Activated T-helper 17 cell treated with anti-CD3 and anti-CD28 coated beads, Interleukin-2, amount 50 U/mL, for 72 hours (primary cell): ENCODE measurements around the gene PEX5L. TPM values are rescaled to one million over a fixed set of nuclear protein-coding genes. Genes with fewer than 3 reads are reported as not detected.

ENCODE experiments used
- ATAC-seq: fragments of 150-1000 bp; cut with Tn5 transposase; replicated peaks from 2 replicates; pipeline ENCODE4 v1.10.0; 2021; ENCODE audit warnings: mild to moderate bottlenecking, moderate library complexity
- H3K27ac Mint-ChIP-seq: one replicate; pipeline ENCODE4 v1.8.0; 2022; ENCODE audit warnings: mixed read lengths
- H3K27me3 Mint-ChIP-seq: one replicate; pipeline ENCODE4 v1.8.0; 2022; ENCODE audit warnings: mixed read lengths
- H3K36me3 Mint-ChIP-seq: one replicate; pipeline ENCODE4 v1.8.0; 2022; ENCODE audit warnings: low read depth, mild to moderate bottlenecking, mixed read lengths
- H3K4me1 Mint-ChIP-seq: one replicate; pipeline ENCODE4 v1.8.0; 2022; ENCODE audit warnings: mixed read lengths
- H3K4me3 Mint-ChIP-seq: one replicate; pipeline ENCODE4 v1.8.0; 2022; ENCODE audit warnings: mild to moderate bottlenecking, mixed read lengths
- H3K9me3 Mint-ChIP-seq: one replicate; pipeline ENCODE4 v1.8.0; 2022; ENCODE audit warnings: mixed read lengths
- total RNA-seq, 2 donors: library from RNA; stranded (reverse); gene quantifications; one replicate each; pipeline ENCODE4 v1.2.3, GENCODE V29; 2022

Gene PEX5L
- total RNA-seq, 2 donors from 2014 or later = 0.08 to 0.41 TPM

DNA sequence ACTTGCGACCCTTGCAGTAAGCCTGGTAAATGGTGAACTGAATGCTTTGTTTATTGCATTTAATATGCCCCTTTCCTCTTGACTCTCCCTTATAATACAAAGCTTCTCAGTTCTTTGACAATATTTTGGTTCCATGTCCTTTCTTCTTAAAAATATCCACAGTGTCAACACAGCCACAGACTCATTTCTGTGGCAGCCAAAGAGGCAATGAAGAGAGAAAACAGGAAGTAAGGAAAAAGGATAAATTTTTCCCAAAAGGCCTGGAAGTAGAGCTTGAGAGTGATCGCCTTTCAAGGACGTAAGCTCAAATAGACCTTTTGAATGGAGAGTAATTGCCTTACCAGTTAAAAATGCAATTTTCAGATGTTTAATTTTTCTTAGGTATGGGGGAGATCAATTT is 59.4 kb downstream of the PEX5L start:
- Mint-ChIP-seq H3K36me3 (no peaks in the 10 kb centered on the region), H3K9me3 (no peaks in the 10 kb centered on the region), H3K4me1 (peaks cover 4% of the 10 kb centered on the region), H3K4me3 (no peak overlapping the region), H3K27me3 (peaks cover 27% of the 10 kb centered on the region), H3K27ac (no peak overlapping the region)
- no peak for ATAC-seq

- ATAC-seq = no peak
- Mint-ChIP-seq H3K4me3 (no peak overlapping the region), H3K27me3 (peaks cover 18% of the 10 kb centered on the region)
These were observed 62.8 kb downstream of the PEX5L start for GRCh38 chr3:179973931-179974361.

DNA sequence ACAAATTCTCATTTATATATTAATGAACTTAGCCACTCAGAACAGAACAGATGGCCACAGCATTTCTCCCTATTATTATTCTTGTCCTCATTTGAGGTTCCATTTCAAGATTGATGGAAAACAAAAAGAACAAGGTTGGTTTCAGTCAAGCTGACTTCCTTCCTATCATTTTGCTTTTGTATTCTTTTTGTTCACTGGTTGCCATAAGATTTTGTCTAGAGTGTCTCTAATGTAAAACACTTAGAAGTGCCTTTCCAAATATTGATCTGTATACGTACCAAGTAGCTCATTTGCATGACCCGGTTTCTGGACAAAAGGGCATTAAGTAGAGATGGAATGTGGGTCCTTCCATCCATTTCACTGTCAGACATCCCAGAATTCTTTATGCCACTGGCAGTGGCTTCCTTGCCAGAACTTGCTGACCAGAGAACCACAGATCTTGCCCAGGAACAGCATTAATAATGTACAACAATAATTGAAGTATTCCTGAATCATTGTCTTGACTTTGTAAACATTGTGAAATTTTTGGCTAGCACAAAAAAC is 63.8 kb downstream of the PEX5L start:
- Mint-ChIP-seq H3K36me3 (no peaks in the 10 kb centered on the region), H3K27ac (no peak overlapping the region), H3K27me3 (peaks cover 23% of the 10 kb centered on the region), H3K4me3 (no peak overlapping the region), H3K4me1 (peaks cover 4% of the 10 kb centered on the region), H3K9me3 (no peaks in the 10 kb centered on the region)
- ATAC-seq = no peak

More at GRCh38 chr3:179973931-179974361, 62.8 kb downstream of the PEX5L start:
- Mint-ChIP-seq H3K36me3 (no peaks in the 10 kb centered on the region), H3K4me1 (peaks cover 4% of the 10 kb centered on the region), H3K27ac (no peak overlapping the region), H3K9me3 (no peaks in the 10 kb centered on the region)

DNA sequence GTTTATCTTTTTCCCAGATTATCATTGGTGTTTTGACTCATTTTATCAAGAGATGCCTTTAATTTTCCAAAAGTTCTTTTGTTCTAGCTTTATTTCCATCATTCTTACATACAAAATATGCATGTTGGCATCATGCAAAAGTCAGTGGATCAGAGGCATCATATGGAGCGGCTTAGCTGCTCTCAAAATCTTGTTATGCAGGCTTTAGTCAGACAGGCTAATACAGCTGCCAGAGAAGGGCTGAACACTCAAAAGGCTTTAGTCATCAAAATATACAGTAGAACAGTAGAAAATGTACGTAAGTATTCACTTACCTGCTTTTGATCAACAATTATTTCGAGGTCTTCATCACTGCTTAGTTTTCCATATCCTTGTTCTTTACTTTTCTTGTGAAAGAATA is 65.5 kb downstream of the PEX5L start:
- no peak overlapping the region for H3K4me3 Mint-ChIP-seq
- ATAC-seq = no peak
- no peaks in the 10 kb centered on the region for H3K9me3 Mint-ChIP-seq
- H3K36me3 Mint-ChIP-seq = no peaks in the 10 kb centered on the region
- H3K27me3 Mint-ChIP-seq = peaks cover 23% of the 10 kb centered on the region
- peaks cover 4% of the 10 kb centered on the region for H3K4me1 Mint-ChIP-seq
- H3K27ac Mint-ChIP-seq = no peak overlapping the region

- Mint-ChIP-seq H3K9me3 (no peaks in the 10 kb centered on the region), H3K27me3 (peaks cover 18% of the 10 kb centered on the region), H3K4me1 (peaks cover 1% of the 10 kb centered on the region), H3K27ac (no peak overlapping the region), H3K4me3 (no peak overlapping the region), H3K36me3 (no peaks in the 10 kb centered on the region)
- ATAC-seq = no peak
These were observed 66.0 kb downstream of the PEX5L start for GRCh38 chr3:179970746-179971145.

GRCh38 chr3:179969525-179969924 is 67.2 kb downstream of the PEX5L start:
- H3K4me1 Mint-ChIP-seq = no peaks in the 10 kb centered on the region
- peak overlapping the region; percentile 68 for H3K27ac Mint-ChIP-seq
- H3K27me3 Mint-ChIP-seq = peaks cover 15% of the 10 kb centered on the region
- H3K9me3 Mint-ChIP-seq = no peaks in the 10 kb centered on the region
- peak; percentile 76 for ATAC-seq
- no peak overlapping the region for H3K4me3 Mint-ChIP-seq
- H3K36me3 Mint-ChIP-seq = no peaks in the 10 kb centered on the region

DNA sequence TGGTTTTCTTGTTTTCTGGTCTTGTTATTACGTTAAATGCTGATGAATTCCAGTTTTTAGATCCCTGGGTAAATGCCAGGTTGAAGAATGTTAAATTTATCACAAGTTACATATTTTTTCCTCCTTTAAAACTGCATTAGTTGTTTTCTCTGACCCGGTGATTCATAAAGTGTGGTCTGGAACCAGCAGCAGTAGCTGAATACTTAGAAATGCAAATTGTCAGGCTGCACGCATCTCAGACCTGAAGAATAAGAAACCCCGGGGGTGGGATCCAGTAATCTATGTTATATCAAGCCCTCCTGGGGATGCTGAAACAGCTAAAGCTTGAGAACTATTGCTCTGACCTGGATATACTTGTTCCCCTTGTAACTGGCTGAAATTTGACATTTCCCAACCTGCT is 69.1 kb downstream of the PEX5L start:
- Mint-ChIP-seq H3K36me3 (no peaks in the 10 kb centered on the region), H3K27me3 (peaks cover 10% of the 10 kb centered on the region), H3K27ac (no peak overlapping the region), H3K4me3 (no peak overlapping the region), H3K9me3 (no peaks in the 10 kb centered on the region), H3K4me1 (no peaks in the 10 kb centered on the region)
- ATAC-seq = peak; percentile 84

DNA sequence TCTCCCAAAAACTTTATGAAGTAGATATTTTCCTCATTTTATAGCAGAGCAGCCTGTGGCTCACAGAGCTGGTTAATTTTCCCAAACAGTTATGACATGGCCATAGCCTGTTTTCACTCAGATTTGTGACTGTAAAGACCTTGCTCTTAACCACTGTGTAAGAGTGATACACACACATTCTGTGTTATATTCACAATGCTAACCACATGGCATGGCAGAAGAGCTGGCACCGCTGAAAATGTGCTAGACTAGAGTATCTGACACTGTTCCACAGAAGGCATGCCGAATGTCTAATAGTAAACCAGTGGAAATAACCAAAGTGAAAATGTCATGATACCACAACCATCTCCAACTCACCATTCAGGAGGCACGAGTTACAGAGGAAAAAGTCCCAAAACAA is 71.8 kb downstream of the PEX5L start:
- peak; percentile 12 for ATAC-seq
- H3K27ac Mint-ChIP-seq = no peak overlapping the region
- H3K36me3 Mint-ChIP-seq = no peaks in the 10 kb centered on the region
- H3K4me3 Mint-ChIP-seq = no peak overlapping the region
- H3K9me3 Mint-ChIP-seq = no peaks in the 10 kb centered on the region
- no peaks in the 10 kb centered on the region for H3K4me1 Mint-ChIP-seq
- H3K27me3 Mint-ChIP-seq = peaks cover 18% of the 10 kb centered on the region

GRCh38 chr3:179962629-179963387 is 73.9 kb downstream of the PEX5L start:
- H3K4me1 Mint-ChIP-seq = no peaks in the 10 kb centered on the region
- H3K9me3 Mint-ChIP-seq = no peaks in the 10 kb centered on the region
- H3K27me3 Mint-ChIP-seq = peaks cover 21% of the 10 kb centered on the region
- H3K27ac Mint-ChIP-seq = no peak overlapping the region
- no peak for ATAC-seq
- H3K36me3 Mint-ChIP-seq = no peaks in the 10 kb centered on the region
- no peak overlapping the region for H3K4me3 Mint-ChIP-seq

DNA sequence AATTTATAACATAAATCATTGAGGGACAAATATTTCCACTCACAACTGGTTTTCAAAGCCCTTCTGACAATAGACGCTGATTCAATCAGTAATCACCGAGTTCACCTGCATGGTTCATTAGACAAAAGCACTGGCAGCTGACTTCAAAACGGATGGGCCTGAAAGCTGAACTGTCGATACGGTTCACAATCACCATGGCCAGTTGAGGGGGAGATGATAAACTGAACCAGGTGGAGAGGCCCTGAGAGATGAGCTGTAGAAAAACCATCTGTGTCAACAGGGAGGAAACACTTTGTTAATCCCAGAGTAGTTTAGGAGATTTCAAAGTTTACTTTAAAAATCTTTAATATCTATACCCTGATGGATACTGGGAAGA is 75.0 kb downstream of the PEX5L start:
- no peak for ATAC-seq
- H3K4me3 Mint-ChIP-seq = no peak overlapping the region
- peaks cover 6% of the 10 kb centered on the region for H3K4me1 Mint-ChIP-seq
- no peaks in the 10 kb centered on the region for H3K9me3 Mint-ChIP-seq
- peaks cover 29% of the 10 kb centered on the region for H3K27me3 Mint-ChIP-seq
- H3K36me3 Mint-ChIP-seq = no peaks in the 10 kb centered on the region
- H3K27ac Mint-ChIP-seq = no peak overlapping the region

DNA sequence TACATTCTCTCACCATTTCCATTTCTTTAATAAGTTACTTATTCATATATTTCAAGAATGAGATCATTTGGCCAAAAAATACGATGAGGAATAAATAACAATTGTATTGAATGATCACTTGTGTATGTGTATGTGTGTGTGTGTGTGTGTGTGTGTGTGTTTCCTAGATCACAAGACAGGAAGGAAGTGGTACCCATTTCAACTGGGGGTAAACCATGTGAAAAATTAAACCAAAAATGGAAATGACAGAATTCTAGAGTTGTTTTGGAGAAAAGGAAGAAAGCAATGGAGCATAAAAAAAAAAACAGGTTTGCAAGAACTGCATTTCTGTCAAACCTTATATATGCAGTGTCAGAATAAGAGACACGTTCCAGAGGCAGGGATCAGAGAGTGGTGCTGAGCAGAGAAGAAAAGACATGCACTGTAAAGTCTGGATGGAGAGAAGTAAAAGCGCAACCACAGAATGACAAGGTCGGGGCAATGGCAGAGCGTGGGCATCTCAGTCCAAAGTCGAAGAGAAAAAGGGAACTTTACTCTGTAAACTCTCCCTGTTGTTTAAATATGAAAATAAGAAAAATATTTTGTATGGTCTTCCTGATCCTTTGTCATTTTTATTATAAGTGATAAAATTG is 75.5 kb downstream of the PEX5L start:
- H3K27ac Mint-ChIP-seq = no peak overlapping the region
- H3K27me3 Mint-ChIP-seq = peaks cover 29% of the 10 kb centered on the region
- H3K4me3 Mint-ChIP-seq = no peak overlapping the region
- ATAC-seq = no peak
- H3K4me1 Mint-ChIP-seq = peaks cover 7% of the 10 kb centered on the region
- H3K9me3 Mint-ChIP-seq = no peaks in the 10 kb centered on the region
- H3K36me3 Mint-ChIP-seq = no peaks in the 10 kb centered on the region

DNA sequence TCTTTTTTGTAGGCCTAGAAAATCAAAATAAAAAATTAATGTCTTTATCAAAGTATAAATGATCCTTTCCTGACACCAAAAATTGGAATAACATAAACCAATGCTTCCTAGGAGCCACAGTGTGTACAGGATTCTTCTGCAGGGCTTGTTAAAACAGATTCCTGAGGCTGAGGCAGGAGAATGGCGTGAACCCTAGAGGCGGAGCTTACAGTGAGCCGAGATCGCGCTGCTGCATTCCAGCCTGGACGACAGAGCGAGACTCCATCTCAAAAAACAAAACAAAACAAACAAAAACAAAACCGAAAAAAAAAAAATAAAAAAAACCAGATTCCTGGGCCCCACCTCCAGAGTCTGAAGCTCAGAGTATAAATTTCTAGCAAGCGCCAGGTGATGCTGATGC is 78.0 kb downstream of the PEX5L start:
- ATAC-seq = no peak
- Mint-ChIP-seq H3K27ac (no peak overlapping the region), H3K9me3 (no peaks in the 10 kb centered on the region), H3K4me3 (no peak overlapping the region), H3K4me1 (peaks cover 7% of the 10 kb centered on the region), H3K36me3 (no peaks in the 10 kb centered on the region), H3K27me3 (peaks cover 29% of the 10 kb centered on the region)

GRCh38 chr3:179958143-179958542 is 78.6 kb downstream of the PEX5L start:
- Mint-ChIP-seq H3K27ac (no peak overlapping the region), H3K9me3 (no peaks in the 10 kb centered on the region), H3K4me3 (no peak overlapping the region), H3K4me1 (peaks cover 7% of the 10 kb centered on the region), H3K27me3 (peaks cover 33% of the 10 kb centered on the region), H3K36me3 (no peaks in the 10 kb centered on the region)
- no peak for ATAC-seq

DNA sequence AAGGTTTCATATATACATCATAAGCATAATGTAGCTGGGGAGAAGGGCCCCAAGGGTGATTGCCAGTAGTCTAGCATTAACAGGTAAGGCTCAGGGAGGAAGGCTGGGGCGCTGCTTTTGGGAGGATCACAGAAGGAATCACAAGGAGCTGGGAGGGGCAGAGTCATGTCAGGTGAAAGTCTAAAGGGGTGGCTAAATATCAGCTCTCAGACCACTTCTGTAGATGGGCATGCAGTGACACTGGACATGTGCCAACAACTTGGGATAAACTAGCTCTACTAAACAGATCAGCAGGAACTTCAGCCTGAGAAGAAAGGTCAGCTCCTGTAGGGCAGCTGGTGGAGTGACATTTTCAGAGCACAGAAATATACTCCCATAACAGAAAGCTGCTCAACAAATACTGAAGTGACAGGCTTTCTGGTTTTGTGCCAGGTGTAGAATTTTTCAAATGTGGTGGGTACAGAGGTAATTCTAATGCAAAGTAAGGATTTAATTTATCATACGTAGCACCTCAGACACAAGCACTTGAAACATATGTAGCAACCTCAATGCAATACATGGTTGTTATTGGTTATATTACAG is 79.4 kb downstream of the PEX5L start:
- Mint-ChIP-seq H3K9me3 (no peaks in the 10 kb centered on the region), H3K27me3 (peaks cover 27% of the 10 kb centered on the region), H3K4me3 (no peak overlapping the region), H3K36me3 (no peaks in the 10 kb centered on the region), H3K27ac (no peak overlapping the region), H3K4me1 (peaks cover 7% of the 10 kb centered on the region)
- no peak for ATAC-seq

GRCh38 chr3:179956416-179956830 is 80.3 kb downstream of the PEX5L start:
- H3K4me3 Mint-ChIP-seq = no peak overlapping the region
- peaks cover 7% of the 10 kb centered on the region for H3K4me1 Mint-ChIP-seq
- peak; percentile 43 for ATAC-seq
- H3K27me3 Mint-ChIP-seq = peaks cover 29% of the 10 kb centered on the region
- H3K9me3 Mint-ChIP-seq = no peaks in the 10 kb centered on the region
- H3K27ac Mint-ChIP-seq = no peak overlapping the region
- no peaks in the 10 kb centered on the region for H3K36me3 Mint-ChIP-seq
